GM21528 (cell line): Measurements from ENCODE around the gene NHSL1.

ENCODE experiments used
- ATAC-seq: cut with Tn5 transposase; IDR thresholded peaks from one replicate; pipeline ENCODE4 v1.9.1; 2021; ENCODE audit warnings: mild to moderate bottlenecking, moderate library complexity; ENCODE audit not compliant: unreplicated experiment, low FRiP score

NHSL1 gene

DNA sequence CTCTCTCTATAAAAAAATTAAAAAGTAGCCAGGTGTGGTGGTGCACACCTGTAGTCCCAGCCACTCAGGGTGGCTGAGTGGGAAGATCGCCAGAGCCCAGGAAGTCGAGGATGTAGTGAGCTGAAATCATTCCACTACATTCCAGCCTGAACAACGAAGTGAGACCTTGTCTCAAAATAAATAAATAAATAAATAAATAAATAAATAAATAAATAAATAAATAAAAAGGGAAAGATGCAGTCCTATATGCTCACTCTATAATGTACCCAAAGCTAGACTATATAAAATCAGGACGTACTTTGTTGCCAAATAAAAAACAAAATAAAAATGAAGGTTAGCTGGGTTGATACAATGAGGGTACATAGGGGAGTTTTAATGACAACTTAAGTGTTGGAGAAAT is 26.1 kb upstream of the NHSL1 start:
- ATAC-seq: no peak

DNA sequence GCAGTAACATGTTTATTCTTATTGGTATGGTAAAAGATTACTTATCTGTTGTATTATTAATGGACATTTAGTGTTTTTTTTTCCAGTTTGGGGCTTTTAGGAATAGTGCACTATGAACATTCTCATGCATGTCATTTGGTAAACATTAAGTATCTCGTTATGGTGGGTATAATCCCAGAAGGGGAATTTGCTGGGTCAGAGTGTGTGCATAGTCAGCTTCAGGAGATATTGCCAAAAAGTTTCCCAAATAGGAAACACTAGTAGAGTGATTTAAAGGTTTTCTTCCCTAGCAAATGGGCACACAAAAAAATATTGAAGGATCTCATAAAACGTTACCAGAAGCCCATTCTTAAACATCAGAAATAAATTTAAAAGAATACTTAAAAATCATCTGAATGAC is 25.2 kb upstream of the NHSL1 start:
- no peak for ATAC-seq

DNA sequence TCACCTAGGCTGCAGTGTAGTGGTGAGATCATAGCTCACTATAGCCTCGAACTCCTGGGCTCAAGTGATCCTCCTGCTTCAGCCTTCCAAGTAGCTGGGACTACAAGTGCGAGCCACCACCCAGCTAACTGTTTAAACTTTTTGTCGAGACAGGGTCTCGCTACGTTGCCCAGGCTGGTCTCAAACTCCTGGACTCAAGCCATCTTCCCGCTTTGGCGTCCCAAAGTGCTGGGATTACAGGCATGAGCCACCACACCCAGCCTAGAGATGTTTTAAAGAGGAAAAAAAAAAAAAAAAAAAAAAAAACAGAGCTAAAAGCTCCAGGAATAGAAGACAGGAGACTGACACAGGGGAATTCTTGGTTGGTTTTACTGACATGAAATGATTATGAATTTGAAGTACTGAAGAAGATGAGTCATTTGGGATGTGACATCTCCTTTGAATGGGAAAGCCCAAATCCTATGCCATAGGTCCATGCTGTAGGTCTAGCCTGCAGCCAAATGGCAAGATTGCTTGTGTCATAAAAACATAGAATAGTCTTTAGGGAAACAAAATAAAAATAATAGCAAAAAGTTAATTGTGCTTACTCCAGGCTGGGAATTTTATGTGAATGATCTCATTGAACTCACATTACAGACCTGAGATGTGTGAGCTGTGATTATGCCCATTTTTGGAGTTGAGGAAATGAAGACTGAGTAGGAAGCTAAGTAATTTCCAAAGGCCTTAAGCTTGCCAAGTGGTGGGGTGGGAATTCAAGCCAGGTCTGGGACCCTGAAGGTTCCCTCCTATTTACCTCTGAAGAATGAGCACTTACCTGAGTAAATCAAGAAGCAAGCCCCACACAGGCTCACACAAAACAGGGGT is 24.3 kb upstream of the NHSL1 start:
- no peak for ATAC-seq

DNA sequence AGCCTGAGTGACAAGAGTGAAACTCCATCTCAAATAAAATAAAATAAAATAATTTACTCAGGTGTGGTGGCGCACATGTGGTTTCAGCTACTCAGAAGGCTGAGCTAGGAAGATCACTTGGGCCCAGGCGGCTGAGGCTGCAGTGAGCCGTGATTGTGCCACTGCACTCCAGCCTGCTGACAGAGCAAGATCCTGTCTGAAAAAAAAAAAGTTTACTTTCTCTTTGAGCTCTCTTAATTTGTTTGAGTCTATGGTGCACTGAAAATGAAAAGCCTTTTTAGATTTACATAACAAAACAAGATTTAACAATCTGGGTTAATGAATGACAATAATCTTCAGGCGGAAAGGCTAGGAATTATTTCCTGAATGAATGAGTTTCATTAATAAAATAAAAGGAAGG is 23.3 kb upstream of the NHSL1 start:
- no peak for ATAC-seq

DNA sequence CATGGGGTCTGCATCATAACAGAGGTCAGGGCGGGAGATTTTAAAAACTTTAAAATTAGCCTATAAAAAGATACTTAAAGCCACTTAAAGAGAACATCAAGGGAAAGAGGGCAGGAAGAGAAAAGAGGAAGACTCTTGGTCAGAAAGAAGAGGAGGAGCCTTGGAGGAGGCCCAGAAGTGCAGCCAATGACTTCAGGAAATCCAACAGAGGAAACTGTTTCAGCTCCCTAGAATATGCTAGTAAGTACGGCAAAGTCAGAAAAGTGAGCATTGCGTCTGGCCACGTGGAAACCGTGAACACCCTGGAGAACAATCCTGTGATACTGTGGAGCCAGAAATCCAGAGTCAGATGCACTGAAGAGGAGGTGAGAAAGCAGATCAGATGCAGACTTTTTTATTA is 22.5 kb upstream of the NHSL1 start:
- ATAC-seq: no peak

DNA sequence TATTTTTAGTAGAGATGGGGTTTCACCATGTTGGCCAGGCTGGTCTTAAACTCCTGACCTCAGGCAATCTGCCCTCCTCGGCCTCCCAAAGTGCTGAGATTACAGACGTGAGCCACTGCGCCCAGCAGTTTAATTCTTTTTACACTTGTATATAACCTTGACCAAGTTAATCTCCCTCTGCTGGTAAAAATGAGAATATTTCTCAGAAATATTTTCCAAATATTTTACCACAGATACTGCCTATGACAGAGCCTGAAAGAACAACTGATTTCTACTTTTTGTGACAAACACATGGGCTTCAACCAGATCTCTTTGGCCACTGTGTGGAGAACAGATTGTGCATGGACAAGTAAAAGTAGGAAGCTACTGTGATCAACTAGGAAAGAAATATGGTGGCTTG is 21.2 kb upstream of the NHSL1 start:
- no peak for ATAC-seq

DNA sequence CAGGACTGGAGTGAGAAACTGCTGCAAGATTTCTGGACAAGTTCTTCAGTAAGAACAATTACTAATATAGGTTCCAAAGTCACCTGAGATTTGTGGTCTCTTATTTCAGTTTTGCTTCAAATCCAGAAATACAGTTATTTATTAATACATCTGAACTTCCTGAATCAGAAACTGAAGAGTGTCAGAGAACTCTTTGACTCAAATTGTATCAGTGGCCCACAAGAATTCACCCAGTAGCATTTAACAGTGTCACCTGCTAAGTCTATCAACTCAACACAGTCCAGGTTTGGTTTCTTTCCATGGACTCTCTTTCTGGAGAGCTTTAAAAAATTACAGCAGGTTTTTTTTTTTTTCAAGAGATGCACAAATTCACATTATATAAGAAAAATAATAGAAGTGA is 18.8 kb upstream of the NHSL1 start:
- ATAC-seq: peak; percentile 35

DNA sequence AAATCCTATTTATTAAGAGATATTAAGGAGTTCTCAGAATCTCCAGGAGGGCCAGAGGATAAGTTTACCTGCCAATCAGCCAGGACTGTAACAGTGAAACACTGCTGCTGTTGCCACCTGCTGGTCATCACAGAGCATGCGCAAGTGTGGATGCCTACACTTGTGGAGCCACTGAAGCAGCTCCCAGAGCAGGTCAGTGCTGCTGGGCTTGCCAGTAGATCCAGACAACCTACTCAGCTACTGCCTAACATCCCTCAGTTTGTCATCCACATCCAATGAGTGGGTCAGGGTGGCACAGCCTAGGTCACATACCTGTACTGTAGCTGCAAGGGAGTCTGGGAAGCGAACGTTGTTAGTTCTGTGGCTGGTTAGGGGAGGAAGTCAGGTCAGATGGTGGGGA is 18.3 kb upstream of the NHSL1 start:
- peak; percentile 81 for ATAC-seq

DNA sequence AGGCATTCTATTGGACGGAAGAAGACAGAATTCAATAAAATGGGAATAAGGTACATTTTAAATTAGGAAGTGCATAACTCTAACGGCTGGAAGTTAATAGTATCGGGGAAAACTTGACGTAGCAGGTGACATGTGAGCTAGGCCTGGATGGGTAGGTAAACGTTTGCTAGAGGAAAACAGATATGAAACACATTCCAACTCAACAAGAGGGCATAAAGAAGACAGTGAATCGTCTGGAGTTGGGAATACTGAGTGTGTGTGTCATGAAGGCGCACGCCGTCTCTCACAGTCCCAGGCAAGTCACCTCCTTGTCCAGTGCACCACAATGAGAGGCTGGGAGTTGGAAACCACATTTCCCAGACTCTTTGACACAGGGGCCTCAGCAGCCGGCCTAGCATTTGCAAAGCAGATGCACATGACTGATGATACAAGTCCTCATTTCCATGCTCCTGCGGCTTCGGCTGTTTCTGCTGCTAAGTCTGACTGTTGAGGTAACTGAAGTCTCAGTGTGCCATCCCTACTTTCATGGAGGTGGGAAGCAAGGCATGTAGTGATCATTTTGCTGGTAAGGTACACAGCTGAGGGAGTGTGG is 16.5 kb upstream of the NHSL1 start:
- ATAC-seq: no peak

DNA sequence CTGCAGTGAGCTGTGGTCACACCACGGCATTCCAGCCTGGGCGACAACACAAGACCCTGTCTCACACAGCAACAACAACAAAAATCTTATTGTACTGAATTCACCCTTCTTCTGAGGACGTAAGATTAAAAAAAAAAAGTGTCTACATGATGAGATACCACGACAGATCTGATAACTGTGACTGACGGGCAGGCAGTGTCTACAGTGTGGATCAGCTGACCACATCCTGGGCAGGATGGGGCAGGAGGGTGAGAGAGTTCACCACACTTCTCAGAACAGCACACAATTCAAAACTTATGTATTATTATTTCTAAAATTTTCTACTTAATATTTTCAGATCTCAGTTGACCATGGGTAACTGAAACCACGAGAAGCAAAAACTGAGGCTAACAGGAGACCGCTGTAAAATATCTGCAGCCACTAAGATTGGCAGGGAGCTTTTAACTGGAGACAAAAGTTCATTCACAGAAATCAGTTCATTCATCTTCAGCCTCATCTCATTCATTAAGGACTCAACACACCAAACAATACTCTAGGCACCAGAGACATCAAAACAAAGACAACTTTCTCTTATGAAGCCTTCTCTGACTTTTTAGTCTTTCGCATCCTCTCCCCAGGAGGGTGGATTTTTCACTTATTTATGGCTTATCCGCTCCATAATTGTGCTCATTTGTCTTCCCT is 15.7 kb upstream of the NHSL1 start:
- no peak for ATAC-seq

DNA sequence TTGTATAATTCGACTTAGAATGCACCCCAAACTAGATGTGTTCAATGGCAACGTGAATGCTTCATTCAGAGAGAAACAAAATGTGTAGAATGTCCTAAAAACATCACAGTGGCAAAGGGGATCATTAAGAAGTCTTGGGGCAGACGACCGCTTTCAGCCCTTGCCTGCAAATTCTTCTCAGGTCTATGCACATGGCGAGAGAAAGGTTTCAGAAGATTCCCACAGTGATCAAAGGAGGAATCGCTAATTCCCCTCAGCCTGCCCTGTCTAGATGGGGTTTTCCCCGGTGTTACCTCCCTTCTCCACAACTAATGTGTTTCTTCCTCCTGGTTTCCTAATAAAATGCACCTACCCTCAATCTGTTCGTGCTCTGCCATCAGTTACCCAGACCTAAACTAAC is 13.3 kb upstream of the NHSL1 start:
- ATAC-seq: no peak

DNA sequence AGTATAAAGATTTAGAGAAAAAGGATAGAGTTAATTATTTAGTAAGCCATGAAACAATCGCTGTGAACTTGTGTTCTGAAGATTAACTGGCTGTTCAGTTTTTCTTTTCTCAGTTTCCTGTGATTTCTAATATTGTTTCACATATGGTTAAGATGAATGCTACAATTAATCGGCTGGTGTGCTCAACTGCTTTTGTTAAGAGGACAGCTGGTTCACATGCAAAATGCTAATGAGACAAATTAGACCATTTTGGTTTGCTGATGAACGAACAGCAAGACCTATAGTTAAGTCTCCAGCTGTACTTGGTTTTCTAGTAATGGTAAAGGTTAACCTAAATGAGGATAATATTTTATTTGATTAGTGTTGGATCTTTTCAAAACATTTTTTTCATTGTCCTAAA is 10.8 kb upstream of the NHSL1 start:
- ATAC-seq: no peak

DNA sequence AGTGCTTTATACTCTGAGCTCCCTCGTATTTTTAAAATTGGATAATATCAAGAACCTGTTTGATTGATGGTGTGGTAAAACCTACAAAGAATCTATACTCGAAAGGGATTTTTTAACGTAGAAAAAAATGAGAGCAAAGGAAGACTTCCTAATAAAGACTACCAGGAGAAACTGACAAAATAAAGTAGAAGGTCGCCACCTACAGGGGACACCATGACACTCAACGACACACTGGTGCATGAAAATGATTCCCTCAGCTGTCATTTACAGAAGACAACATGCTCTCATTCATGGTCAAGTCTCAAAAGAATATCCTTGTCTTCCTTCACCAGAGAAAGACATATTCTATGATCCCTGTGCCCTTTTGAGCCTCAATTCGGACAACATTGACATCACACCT is 10.1 kb upstream of the NHSL1 start:
- no peak for ATAC-seq

DNA sequence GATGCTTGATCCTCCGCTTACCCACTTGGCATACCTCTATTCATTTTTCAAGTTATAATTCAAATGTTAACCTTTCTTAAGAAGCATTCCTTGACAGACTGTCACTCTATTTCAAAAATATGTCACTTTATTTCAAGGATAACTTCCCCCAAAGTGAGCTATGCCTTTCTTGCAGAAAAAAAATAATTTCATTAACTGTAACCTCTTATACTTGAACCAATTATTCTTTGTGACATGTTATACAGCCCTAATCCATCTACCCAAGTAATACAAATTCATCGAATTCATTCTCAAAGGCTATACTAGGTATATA is 9.3 kb upstream of the NHSL1 start:
- ATAC-seq: no peak

DNA sequence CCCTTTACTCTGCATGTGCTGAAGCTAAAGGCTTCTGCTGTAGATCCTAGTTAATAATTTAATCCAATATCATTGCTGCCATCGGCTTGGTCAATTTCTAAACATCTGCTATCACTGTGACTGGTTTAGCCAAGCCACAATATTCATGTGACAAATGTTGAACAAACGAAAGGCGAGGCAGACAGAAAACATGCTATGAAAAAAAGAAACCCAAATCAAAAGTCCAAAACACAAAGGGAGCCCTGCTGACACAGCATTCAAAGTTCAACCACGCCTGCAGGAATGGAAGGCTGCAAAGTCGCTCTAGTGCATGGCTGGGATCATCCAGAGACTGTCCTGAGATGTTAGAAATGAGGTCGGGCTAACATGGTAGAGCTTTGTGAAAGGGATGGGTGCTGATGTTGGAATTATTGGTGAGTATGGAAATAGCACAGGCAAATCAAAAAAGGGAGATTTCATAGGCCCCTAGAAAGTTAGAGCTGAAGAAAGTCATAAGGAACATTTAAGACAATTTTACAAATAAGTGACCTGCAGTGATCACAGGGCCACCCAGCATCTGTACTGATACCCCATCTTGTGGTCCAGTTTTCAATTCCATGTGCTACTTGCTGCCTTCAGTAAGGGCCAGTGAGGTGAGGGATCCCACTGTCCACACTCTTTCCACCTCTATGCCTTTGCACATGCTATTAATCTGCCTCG is 8.8 kb upstream of the NHSL1 start:
- no peak for ATAC-seq

DNA sequence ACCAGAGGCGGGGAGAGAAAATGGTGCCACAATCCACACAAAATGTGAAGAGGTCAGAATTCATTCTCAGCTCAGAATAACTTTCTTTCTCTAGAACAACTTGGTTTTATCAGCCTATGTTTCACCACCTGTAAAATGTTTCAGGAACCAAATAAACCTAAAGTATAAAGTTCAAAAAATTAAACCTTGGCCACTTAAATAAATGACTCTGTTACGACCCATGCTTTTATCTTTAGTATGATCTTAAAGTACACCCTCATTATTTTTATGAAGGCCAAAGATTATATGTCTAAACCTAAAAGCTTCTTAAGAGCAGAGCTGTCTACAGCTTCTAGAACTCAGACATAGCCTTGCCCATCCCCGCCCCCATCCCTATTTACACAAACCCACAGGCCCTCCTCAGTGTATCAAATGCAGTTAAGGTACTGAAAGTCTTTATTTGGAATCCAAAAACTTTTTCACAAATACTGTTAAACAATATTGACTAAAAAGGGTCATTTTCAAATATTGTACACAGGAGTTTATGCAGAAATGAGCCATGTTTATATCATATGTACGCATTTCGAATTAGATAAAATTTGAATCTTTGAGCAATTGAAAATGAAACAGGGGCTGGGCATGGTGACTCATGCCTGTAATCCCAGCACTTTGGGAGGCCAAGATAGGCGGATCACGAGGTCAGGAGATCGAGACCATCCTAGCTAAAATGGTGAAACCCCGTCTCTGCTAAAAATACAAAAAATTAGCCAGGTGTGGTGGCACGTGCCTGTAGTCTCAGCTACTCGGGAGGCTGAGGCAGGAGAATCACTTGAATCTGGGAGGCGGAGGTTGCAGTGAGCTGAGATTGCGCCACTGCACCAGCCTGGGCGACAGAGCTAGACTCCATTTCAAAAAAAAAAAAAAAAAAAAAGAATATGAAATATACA is 5.7 kb upstream of the NHSL1 start:
- no peak for ATAC-seq

DNA sequence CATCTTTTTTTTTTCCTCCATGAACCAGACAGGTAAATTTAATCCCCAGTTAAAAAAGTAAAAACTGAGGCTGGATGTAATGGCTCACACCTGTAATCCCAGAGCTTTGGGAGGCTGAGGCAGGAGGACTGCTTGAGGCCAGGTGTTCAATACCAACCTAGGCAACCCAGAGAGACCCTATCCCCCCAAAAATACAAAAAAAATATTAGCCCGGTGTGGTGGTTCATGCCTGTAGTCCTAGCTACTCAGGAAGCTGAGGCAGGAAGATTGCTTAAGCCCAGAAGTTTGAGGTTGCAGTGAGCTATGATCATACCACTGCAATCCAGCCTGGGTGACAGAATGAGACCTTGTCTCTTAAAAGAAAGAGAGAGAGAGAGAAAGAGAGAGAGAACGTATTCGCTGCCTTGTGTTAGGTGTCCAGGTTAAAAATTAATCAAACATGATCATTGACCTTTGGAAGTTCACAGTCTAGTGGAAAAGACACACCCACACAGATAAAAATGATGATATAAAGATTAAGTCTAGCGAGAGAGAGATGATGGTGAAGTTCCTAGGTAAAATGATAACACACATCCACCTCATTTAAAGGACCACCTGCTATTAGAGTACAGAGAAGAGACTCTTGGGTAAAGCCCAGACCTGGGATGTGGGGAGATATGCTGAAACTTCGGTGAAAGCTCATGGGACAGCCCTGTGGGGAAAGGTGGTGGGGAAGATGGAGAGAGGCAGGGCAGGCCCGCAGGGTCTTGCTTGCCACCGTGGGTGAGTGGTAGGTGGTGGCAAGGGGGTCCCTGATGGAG is 4.8 kb upstream of the NHSL1 start:
- no peak for ATAC-seq

DNA sequence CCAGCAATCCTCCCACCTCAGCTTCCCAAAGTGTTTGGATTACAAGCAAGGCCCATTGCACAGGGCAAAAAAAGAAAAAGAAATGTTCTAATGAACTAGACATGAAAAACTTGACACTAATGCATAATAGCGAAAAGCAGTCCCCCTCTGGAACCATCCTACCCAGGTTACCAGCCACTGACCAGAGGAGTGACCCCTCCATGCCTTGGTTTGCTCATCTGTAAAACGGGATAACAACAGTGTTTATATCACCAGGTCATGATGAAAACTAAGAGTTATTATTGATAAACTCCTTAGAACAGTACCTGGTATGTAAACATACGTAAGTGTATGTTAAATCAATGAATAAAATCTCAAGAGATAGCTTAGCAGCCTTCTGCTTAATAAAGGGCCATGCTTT is 3.3 kb upstream of the NHSL1 start:
- ATAC-seq: no peak

DNA sequence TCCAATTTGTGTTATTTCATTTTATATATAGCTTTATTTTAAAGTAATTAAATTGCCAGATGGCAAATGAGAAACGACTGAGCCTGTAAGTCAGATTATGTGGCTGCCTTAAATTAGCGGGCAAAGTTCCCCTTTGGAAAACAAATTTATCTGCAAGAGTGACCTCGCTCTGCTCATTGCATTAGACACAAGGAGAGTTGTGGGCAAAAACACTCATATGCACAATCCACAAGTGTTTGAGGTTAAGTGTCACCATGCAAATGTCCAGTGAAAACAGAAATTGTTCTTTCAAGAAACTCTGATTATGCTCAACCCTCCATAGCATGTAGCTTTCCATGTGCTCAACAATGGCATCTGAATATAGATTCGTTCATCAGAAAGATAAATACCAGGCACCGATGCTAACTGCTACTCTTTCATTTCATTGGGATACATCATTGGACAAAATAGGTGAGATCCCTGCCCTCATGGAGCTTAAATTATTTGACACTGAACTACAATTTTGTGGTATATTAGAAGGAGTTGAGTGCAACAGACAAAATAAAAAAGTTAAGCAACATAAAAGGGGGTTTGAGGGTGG is 1.7 kb upstream of the NHSL1 start:
- no peak for ATAC-seq
